MCF 10A (cell line): Measurements from ENCODE around the gene LVRN. TPM values are rescaled to one million over a fixed set of nuclear protein-coding genes. Genes with fewer than 3 reads are reported as not detected.

Experiments used
- BruUV-seq: library from RNA; stranded (reverse); fragments of 400-500 nt; replicated peaks from 2 replicates; lab custom pipeline; 2021; lab: Mats Ljungman, UMichigan
- CTCF ChIA-PET: fragments of 300-600 bp; sonication (Branson Sonifier 250); formaldehyde crosslinking; extraction: SDS; loops from one replicate; lab custom pipeline; 2021; ENCODE audit warnings: antibody characterized with exemption, inconsistent platforms; lab: Yijun Ruan, JAX
- POLR2A ChIA-PET: fragments of 300-600, 350-650 bp; sonication (Branson Sonifier 250); formaldehyde crosslinking; extraction: SDS; loops from one replicate; lab custom pipeline; 2020; ENCODE audit warnings: antibody characterized with exemption, inconsistent platforms; lab: Yijun Ruan, JAX
- DNase-seq: peaks from one replicate; pipeline ENCODE4 v3.0.0-alpha.2; 2018; ENCODE audit not compliant: unreplicated experiment
- H3K27ac Mint-ChIP-seq: one replicate; pipeline ENCODE4 v1.8.0; 2022; ENCODE audit warnings: mild to moderate bottlenecking, low read depth, mixed read lengths; ENCODE audit not compliant: unreplicated experiment
- H3K27me3 Mint-ChIP-seq: one replicate; pipeline ENCODE4 v1.8.0; 2022; ENCODE audit warnings: mixed read lengths; ENCODE audit not compliant: insufficient read depth, unreplicated experiment
- H3K36me3 Mint-ChIP-seq: one replicate; pipeline ENCODE4 v1.8.0; 2022; ENCODE audit warnings: mild to moderate bottlenecking, moderate library complexity, mixed read lengths; ENCODE audit not compliant: insufficient read depth, unreplicated experiment
- H3K4me1 Mint-ChIP-seq: one replicate; pipeline ENCODE4 v1.8.0; 2022; ENCODE audit warnings: mixed read lengths; ENCODE audit not compliant: insufficient read depth, unreplicated experiment
- H3K4me3 Mint-ChIP-seq: one replicate; pipeline ENCODE4 v1.8.0; 2022; ENCODE audit warnings: mild to moderate bottlenecking, moderate library complexity, mixed read lengths; ENCODE audit not compliant: unreplicated experiment
- H3K9me3 Mint-ChIP-seq: one replicate; pipeline ENCODE4 v1.8.0; 2022; ENCODE audit warnings: mixed read lengths; ENCODE audit not compliant: unreplicated experiment
- CTCF ChIP-seq: fragments of 200-600 bp; IDR thresholded peaks from one replicate; pipeline ENCODE4 v1.8.0; 2022; ENCODE audit warnings: antibody characterized with exemption, mild to moderate bottlenecking; ENCODE audit not compliant: unreplicated experiment
- intact Hi-C: fragments of 100-400 bp; cut with micrococcal nuclease; formaldehyde crosslinking; loops from 2 replicates; pipeline ENCODE4 v1.14.1; 2022
- total RNA-seq: library from RNA; stranded (reverse); gene quantifications from 2 replicates; pipeline ENCODE4 v1.2.3, GENCODE V29; 2022

LVRN gene
- total RNA-seq, 1 experiment from 2014 or later, result 0.77 TPM

- TF ChIP-seq CTCF, result no peak
- Mint-ChIP-seq H3K4me1 (no peaks in the 10 kb centered on the region), H3K27me3 (no peaks in the 10 kb centered on the region), H3K27ac (no peak overlapping the region), H3K9me3 (no peaks in the 10 kb centered on the region), H3K36me3 (no peaks in the 10 kb centered on the region), H3K4me3 (no peak overlapping the region)
- POLR2A ChIA-PET, result interaction anchor here (0.9 to 1.0 kb wide), 2 partner anchors 8 to 368 kb away, joined by 4 read pairs; partner anchors contain the start of gene COMMD10
- DNase-seq, result no peak
- no TSS peak for BruUV-seq
- intact Hi-C loops, result no loop called here
- CTCF ChIA-PET, result interaction anchor here (0.6 to 1.7 kb wide), 5 partner anchors 8 to 440 kb away, joined by 3 to 5 read pairs (median 5); no protein-coding TSS in a partner anchor
Measured at GRCh38 chr5:116076496-116076895, 114.2 kb downstream of the LVRN start.

Other genes starting within 250 kb of the LVRN start
- gene CDO1, start 145.8 kb upstream of the LVRN start, total RNA-seq, result 0.42 and 0.44 TPM in 2 replicates
- gene ATG12, start 120.9 kb upstream of the LVRN start, total RNA-seq, result 42.6 and 46.3 TPM in 2 replicates
- gene AP3S1, start 120.5 kb upstream of the LVRN start, total RNA-seq, result 94.6 and 102 TPM in 2 replicates
- gene ARL14EPL, start 70.0 kb downstream of the LVRN start, total RNA-seq, result not detected in 2 replicates
- 18.6 and 23.2 TPM in 2 replicates for gene COMMD10, start 122.5 kb downstream of the LVRN start, total RNA-seq